Skeletal muscle satellite cell (primary cell): ENCODE measurements around the gene FANCL.
"Not testable (repeated sequence)": the region's sequence is repeated elsewhere in the genome, so short reads cannot be mapped to it uniquely, and the experiment has no call there.

Experiments used
- H3K27me3 ChIP-seq: 2 replicates; pipeline ENCODE4 v1.7.0; 2013; ENCODE audit warnings: low read length; ENCODE audit not compliant: control insufficient read depth, insufficient read depth
- H3K36me3 ChIP-seq: 2 replicates; pipeline ENCODE4 v1.7.0; 2013; ENCODE audit warnings: mild to moderate bottlenecking, control low read depth, low read length; ENCODE audit not compliant: insufficient read depth
- H3K4me1 ChIP-seq: 2 replicates; pipeline ENCODE4 v1.7.0; 2013; ENCODE audit warnings: low read length; ENCODE audit not compliant: control insufficient read depth, insufficient read depth
- H3K4me2 ChIP-seq: 2 replicates; pipeline ENCODE4 v1.7.0; 2013; ENCODE audit warnings: mild to moderate bottlenecking, low read length
- H3K4me3 ChIP-seq: 2 replicates; pipeline ENCODE4 v1.7.0; 2013; ENCODE audit warnings: low read length
- H3K9ac ChIP-seq: 2 replicates; pipeline ENCODE4 v1.7.0; 2013; ENCODE audit warnings: mild to moderate bottlenecking, low read depth, low read length, moderate library complexity
- H3K9me3 ChIP-seq: replicated peaks from 2 replicates; pipeline ENCODE4 v1.7.0; 2013; ENCODE audit warnings: mild to moderate bottlenecking, control low read depth, low read length

The FANCL gene

DNA sequence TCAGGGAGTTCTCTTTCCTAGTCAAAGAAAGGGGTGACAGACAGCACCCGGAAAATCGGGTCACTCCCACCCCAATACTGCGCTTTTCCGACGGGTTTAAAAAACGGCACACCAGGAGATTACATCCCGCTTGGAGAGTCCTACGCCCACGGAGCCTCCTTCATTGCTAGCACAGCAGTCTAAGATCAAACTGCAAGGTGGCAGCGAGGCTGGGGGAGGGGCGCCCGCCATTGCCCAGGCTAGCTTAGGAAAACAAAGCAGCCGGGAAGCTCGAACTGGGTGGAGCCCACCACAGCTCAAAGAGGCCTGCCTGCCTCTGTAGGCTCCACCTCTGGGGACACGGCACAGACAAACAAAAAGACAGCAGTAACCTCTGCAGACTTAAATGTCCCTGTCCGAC is 69.3 kb downstream of the FANCL start:
- not testable (repeated sequence) for H3K9me3 ChIP-seq

DNA sequence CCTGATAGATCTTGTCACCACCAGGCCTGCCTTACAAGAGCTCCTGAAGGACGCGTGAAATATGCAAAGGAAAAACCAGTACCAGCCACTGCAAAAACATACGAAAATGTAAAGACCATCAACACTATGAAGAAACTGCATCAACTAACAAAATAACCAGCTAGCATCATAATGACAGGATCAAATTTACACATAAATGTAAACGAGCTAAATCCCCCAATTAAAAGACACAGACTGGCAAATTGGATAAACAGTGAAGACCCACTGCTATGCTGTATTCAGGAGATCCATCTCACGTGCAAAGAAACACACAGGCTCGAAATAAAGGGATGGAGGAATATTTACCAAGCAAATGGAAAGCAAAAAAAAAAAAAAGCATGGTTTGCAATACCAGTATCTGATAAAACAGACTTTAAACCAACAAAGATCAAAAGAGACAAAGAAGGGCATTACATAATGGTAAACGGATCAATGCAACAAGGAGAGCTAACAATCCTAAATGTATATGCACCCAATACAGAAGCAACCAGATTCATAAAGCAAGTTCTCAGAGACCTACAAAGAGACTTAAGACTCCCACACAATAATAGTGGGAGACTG is 70.7 kb downstream of the FANCL start:
- not testable (repeated sequence) for H3K9ac ChIP-seq, H3K9me3 ChIP-seq, H3K4me2 ChIP-seq, H3K27me3 ChIP-seq, H3K36me3 ChIP-seq, H3K4me1 ChIP-seq, H3K4me3 ChIP-seq

More for the DNA sequence above, 69.3 kb downstream of the FANCL start:
- H3K36me3 ChIP-seq, H3K27me3 ChIP-seq, H3K4me3 ChIP-seq, H3K9ac ChIP-seq, H3K4me1 ChIP-seq, H3K4me2 ChIP-seq: not testable (repeated sequence)

DNA sequence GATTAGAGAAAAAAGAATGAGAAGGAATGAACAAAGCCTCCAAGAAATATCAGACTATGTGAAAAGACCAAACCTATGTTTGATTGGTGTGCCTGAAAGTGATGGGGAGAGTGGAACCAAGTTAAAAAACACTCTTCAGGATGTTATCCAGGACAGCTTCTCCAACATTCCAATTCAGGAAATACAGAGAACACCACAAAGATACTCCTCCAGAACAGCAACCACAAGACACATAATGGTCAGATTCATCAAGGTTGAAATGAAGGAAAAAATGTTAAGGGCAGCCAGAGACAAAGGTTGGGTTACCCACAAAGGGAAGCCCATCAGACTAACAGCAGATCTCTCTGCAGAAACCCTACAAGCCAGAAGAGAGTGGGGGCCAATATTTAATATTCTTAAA is 71.3 kb downstream of the FANCL start:
- not testable (repeated sequence) for H3K27me3 ChIP-seq, H3K4me3 ChIP-seq, H3K4me2 ChIP-seq, H3K36me3 ChIP-seq, H3K9me3 ChIP-seq, H3K9ac ChIP-seq, H3K4me1 ChIP-seq

DNA sequence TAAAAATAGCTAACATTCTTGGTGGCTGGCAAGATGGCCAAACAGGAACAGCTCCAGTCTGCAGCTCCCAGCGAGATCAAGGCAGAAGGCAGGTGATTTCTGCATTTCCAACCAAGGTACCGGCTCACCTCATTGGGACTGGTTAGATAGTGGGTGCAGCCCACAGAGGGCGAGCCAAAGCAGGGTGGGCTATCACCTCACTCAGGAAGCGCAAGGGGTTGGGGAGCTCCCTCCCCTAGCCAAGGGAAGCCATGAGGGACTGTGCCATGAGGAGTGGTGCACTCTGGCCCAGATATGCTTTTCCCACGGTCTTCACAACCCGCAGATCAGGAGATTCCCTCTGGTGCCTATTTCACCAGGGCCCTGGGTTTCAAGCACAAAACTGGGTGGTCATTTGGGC is 73.0 kb downstream of the FANCL start:
- not testable (repeated sequence) for H3K9ac ChIP-seq, H3K36me3 ChIP-seq, H3K27me3 ChIP-seq, H3K4me1 ChIP-seq, H3K4me3 ChIP-seq, H3K4me2 ChIP-seq, H3K9me3 ChIP-seq

DNA sequence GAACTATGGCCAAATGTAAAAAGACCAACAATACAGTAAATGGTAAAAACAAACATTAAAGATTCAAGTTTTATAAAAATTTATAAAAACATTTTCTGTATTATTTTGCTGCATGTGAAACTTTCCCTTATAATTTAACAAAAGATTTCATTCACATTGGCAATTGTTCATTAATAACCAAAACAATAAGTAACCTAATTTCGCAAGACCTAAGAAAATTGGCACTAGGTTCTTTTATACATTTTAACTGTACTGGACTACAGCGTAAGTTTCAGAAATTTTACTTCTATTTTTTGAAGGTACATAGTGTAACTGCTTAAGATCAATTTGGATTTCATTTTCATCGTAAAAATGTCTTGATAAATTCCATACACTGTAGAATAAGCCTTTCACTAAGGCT is 77.2 kb downstream of the FANCL start:
- no peaks in the 10 kb centered on the region for H3K27me3 ChIP-seq
- no peaks in the 10 kb centered on the region for H3K9me3 ChIP-seq
- H3K4me2 ChIP-seq = no peak overlapping the region
- H3K4me3 ChIP-seq = no peak overlapping the region
- no peaks in the 10 kb centered on the region for H3K4me1 ChIP-seq
- peaks cover 36% of the 10 kb centered on the region for H3K36me3 ChIP-seq
- no peak overlapping the region for H3K9ac ChIP-seq

DNA sequence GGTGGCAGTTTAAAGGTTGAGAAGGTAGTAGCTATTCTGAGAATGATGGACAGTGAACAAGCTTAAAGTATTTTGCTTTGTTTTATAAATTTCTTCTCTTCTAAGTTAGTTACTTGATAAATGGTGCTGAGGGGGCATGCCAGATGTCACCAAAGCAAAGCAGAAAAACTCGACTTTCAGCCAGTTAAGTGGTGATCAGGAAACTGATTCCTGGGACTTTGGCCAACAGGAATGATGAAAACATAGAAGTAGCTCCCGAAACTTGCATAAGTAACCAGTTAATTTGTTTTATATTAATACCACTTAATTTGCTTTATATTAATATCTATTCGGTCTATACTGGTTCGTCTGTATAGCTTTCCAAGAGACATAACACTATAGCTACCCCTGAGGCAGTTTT is 82.6 kb downstream of the FANCL start:
- no peak overlapping the region for H3K9ac ChIP-seq
- no peak overlapping the region for H3K4me3 ChIP-seq
- H3K4me2 ChIP-seq = no peak overlapping the region
- H3K27me3 ChIP-seq = no peaks in the 10 kb centered on the region
- no peaks in the 10 kb centered on the region for H3K9me3 ChIP-seq
- H3K36me3 ChIP-seq = peaks cover 44% of the 10 kb centered on the region
- H3K4me1 ChIP-seq = peaks cover 17% of the 10 kb centered on the region

- H3K4me3 ChIP-seq = no peak overlapping the region
- no peak overlapping the region for H3K4me2 ChIP-seq
- peaks cover 41% of the 10 kb centered on the region for H3K36me3 ChIP-seq
- H3K9me3 ChIP-seq = no peaks in the 10 kb centered on the region
- peaks cover 17% of the 10 kb centered on the region for H3K4me1 ChIP-seq
- no peak overlapping the region for H3K9ac ChIP-seq
- no peaks in the 10 kb centered on the region for H3K27me3 ChIP-seq
Observed at GRCh38 chr2:58157754-58158153, 83.4 kb downstream of the FANCL start.

DNA sequence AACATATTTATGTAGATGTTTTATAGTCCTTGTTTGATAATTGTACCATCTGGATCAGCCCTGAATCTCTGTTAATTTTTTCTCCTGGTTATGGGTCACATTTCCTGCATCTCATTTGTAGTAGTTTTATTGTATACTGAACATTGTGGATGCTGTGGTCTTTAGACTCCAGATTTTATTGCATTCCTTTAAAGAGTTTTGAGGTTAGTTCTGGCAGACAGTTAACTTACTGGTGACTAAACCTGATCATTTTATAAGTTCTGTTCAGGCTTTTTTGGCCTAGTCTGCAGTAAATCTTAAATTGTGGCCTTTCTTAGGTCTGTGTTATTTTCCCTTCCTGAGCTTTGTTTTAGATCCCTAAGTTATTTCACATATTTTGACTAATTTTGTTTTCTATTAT is 84.3 kb downstream of the FANCL start:
- Histone ChIP-seq H3K27me3 (no peaks in the 10 kb centered on the region), H3K4me3 (no peak overlapping the region), H3K36me3 (peaks cover 33% of the 10 kb centered on the region), H3K4me1 (peaks cover 17% of the 10 kb centered on the region), H3K4me2 (no peak overlapping the region), H3K9ac (no peak overlapping the region), H3K9me3 (no peaks in the 10 kb centered on the region)

GRCh38 chr2:58155160-58155778 is 85.9 kb downstream of the FANCL start:
- Histone ChIP-seq H3K4me2 (no peak overlapping the region), H3K4me1 (peaks cover 17% of the 10 kb centered on the region)

DNA sequence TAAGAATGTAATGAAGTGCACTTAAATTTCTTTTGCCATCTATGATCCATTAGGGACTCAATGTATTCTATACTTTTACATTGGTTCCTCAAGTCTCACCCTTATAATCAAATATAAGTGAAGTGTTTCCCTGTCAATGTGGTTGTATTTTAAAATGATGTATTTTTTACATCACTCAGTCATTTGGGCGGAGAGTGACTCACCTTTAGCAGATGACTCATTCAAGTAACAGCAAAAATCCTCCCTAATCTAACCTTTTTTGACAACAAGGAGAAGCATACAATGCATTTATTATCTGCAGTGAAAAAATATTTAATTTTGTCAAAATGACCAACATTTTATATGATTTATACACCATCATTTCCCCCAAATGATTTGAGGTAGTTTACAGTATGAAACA is 94.4 kb downstream of the FANCL start:
- H3K9ac ChIP-seq = no peak overlapping the region
- H3K4me3 ChIP-seq = no peak overlapping the region
- H3K36me3 ChIP-seq = no peaks in the 10 kb centered on the region
- H3K27me3 ChIP-seq = no peaks in the 10 kb centered on the region
- H3K4me2 ChIP-seq = no peak overlapping the region
- no peaks in the 10 kb centered on the region for H3K9me3 ChIP-seq
- peaks cover 7% of the 10 kb centered on the region for H3K4me1 ChIP-seq

More at GRCh38 chr2:58155160-58155778, 85.9 kb downstream of the FANCL start:
- peaks cover 18% of the 10 kb centered on the region for H3K36me3 ChIP-seq
- H3K9me3 ChIP-seq = no peaks in the 10 kb centered on the region
- H3K9ac ChIP-seq = no peak overlapping the region
- no peak overlapping the region for H3K4me3 ChIP-seq
- no peaks in the 10 kb centered on the region for H3K27me3 ChIP-seq

- H3K9me3 ChIP-seq, H3K36me3 ChIP-seq, H3K4me1 ChIP-seq, H3K4me3 ChIP-seq, H3K4me2 ChIP-seq, H3K9ac ChIP-seq, H3K27me3 ChIP-seq: not testable (repeated sequence)
Observed at GRCh38 chr2:58145769-58146168, 95.4 kb downstream of the FANCL start.

- Histone ChIP-seq H3K27me3 (no peaks in the 10 kb centered on the region), H3K4me1 (no peaks in the 10 kb centered on the region), H3K4me3 (no peak overlapping the region), H3K9ac (no peak overlapping the region), H3K36me3 (peaks cover 5% of the 10 kb centered on the region), H3K9me3 (no peaks in the 10 kb centered on the region), H3K4me2 (no peak overlapping the region)
Observed at GRCh38 chr2:58140508-58141072, 100.5 kb downstream of the FANCL start.
